Upper lobe of left lung (tissue), 4 donors: ENCODE results near the gene NCBP2L.

ENCODE experiments used
- EP300 ChIP-seq, 4 donors: sonication (generic); formaldehyde crosslinking; IDR thresholded peaks; one replicate each; pipeline ENCODE4 v1.5.1; 2017; ENCODE audit warnings: antibody characterized with exemption in 4 of 4, control low read depth in 2 of 4
- POLR2A ChIP-seq, 4 donors: fragments of 450-650 bp; IDR thresholded peaks; one replicate each; pipeline ENCODE4 v1.5.1; 2016 to 2017; ENCODE audit warnings: antibody characterized with exemption in 4 of 4, mild to moderate bottlenecking in 2 of 4
- TF ChIP-seq, protein P1 (sequence below), 6 experiments: fragments of 450-650 bp in 4 of 6; fragments of 200-600 bp in 2 of 6; sonication (generic) in 2 of 6; IDR thresholded peaks; one replicate each; pipeline ENCODE4 v1.5.1; 2016 to 2019; ENCODE audit warnings: antibody characterized with exemption in 6 of 6

DNA sequence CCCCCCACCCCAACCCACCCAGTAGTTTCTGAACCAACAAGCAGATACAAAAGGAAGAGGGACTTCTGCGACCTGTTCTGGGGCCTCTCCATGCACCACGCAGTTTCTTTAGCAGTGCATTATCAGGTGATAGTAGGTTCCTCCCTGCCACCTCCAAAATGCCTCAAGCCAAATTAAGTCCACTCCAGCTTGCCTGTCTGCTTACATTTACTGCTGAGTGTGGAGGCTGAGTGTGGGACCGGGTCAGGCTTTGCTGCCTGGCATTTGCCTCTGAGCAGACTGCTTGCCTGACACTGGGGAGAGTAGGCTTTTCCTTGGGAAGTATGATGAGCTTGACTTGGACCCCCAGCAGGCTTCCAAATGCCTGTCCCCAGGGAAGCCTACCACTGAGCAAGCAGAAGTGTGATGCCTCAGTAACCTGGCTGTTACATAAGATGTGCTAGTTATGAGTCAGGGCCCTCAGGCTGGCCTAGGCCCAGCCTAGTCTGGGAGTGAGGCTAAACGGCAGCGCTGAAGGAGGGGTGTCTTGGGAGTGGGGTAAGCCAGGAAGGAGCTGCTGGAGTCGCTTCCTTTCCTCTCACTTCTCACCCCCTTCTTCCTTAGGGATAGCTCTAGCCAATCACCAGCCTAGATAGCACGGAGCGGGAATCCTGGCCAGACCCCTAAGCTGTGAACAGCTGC, 10.9 kb upstream of the NCBP2L start:
- TF ChIP-seq, protein P1, sequence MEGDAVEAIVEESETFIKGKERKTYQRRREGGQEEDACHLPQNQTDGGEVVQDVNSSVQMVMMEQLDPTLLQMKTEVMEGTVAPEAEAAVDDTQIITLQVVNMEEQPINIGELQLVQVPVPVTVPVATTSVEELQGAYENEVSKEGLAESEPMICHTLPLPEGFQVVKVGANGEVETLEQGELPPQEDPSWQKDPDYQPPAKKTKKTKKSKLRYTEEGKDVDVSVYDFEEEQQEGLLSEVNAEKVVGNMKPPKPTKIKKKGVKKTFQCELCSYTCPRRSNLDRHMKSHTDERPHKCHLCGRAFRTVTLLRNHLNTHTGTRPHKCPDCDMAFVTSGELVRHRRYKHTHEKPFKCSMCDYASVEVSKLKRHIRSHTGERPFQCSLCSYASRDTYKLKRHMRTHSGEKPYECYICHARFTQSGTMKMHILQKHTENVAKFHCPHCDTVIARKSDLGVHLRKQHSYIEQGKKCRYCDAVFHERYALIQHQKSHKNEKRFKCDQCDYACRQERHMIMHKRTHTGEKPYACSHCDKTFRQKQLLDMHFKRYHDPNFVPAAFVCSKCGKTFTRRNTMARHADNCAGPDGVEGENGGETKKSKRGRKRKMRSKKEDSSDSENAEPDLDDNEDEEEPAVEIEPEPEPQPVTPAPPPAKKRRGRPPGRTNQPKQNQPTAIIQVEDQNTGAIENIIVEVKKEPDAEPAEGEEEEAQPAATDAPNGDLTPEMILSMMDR (IDR thresholded peaks at IDR 0.05): no peak
- no peak for TF ChIP-seq POLR2A (IDR thresholded peaks at IDR 0.05)
- TF ChIP-seq EP300 (IDR thresholded peaks at IDR 0.05): no peak
